HL-60 (cell line): ENCODE data around the gene AKAP7.

Experiments used
- DNase-seq, 2 experiments: peaks; one replicate each; pipeline ENCODE4 v3.0.0-alpha.2; 2010 to 2020; ENCODE audit warnings: low read depth in 1 of 2, low spot score in 1 of 2
- H3K27ac ChIP-seq: fragments of 250-450 bp; sonication (Bioruptor Pico); replicated peaks from 2 replicates; pipeline ENCODE4 v1.5.1; 2020; ENCODE audit warnings: mild to moderate bottlenecking, moderate library complexity
- H3K27me3 ChIP-seq: fragments of 250-450 bp; sonication (Bioruptor Pico); 2 replicates; pipeline ENCODE4 v1.5.1; 2021; ENCODE audit warnings: mild to moderate bottlenecking, moderate library complexity; ENCODE audit not compliant: insufficient read depth, poor library complexity, severe bottlenecking
- H3K4me3 ChIP-seq: replicated peaks from 2 replicates; pipeline ENCODE4 v1.5.1; 2011; ENCODE audit warnings: mild to moderate bottlenecking, control low read depth, low read length; ENCODE audit not compliant: insufficient read depth
- CTCF ChIP-seq: IDR thresholded peaks from one replicate; pipeline ENCODE4 v1.5.1; 2011; ENCODE audit warnings: low read length, control low read depth, inconsistent platforms; ENCODE audit not compliant: insufficient read depth
- GABPA ChIP-seq: IDR thresholded peaks from 2 replicates; pipeline ENCODE4 v1.6.1; 2012; ENCODE audit warnings: low read depth
- POLR2AphosphoS5 ChIP-seq: IDR thresholded peaks from 2 replicates; pipeline ENCODE4 v1.6.1; 2012; ENCODE audit warnings: low read depth
- REST ChIP-seq: IDR thresholded peaks from 2 replicates; pipeline ENCODE4 v1.6.1; 2012; ENCODE audit warnings: low read depth; ENCODE audit not compliant: insufficient replicate concordance
- SPI1 ChIP-seq: IDR thresholded peaks from 2 replicates; pipeline ENCODE4 v1.6.1; 2012; ENCODE audit warnings: low read depth, mild to moderate bottlenecking, borderline replicate concordance

The AKAP7 gene

GRCh38 chr6:131107151-131107550 lies 28.1 kb upstream of the AKAP7 start:
- Histone ChIP-seq H3K27ac (no peak overlapping the region), H3K4me3 (no peak overlapping the region), H3K27me3 (no peaks in the 10 kb centered on the region)
- TF ChIP-seq REST (no peak), POLR2AphosphoS5 (no peak), CTCF (no peak), SPI1 (no peak), GABPA (no peak)
- no peak for DNase-seq

- Histone ChIP-seq H3K27me3 (no peaks in the 10 kb centered on the region), H3K4me3 (no peak overlapping the region), H3K27ac (no peak overlapping the region)
- no peak for DNase-seq
- TF ChIP-seq CTCF (no peak), POLR2AphosphoS5 (no peak), SPI1 (no peak), GABPA (no peak), REST (no peak)
These were observed 23.0 kb upstream of the AKAP7 start for GRCh38 chr6:131112249-131112648.

GRCh38 chr6:131115651-131116050 lies 19.6 kb upstream of the AKAP7 start:
- no peaks in the 10 kb centered on the region for H3K27me3 ChIP-seq
- H3K4me3 ChIP-seq: no peak overlapping the region
- no peak for DNase-seq
- TF ChIP-seq SPI1 (no peak), REST (no peak), POLR2AphosphoS5 (no peak), GABPA (no peak), CTCF (no peak)
- H3K27ac ChIP-seq: no peak overlapping the region
